Mucosa of descending colon (tissue), 3 donors: ENCODE data around the gene GIGYF2. TPM values are rescaled to one million over a fixed set of nuclear protein-coding genes. Genes with fewer than 3 reads are reported as not detected.
A peak's percentile ranks its signal among the peaks of the same experiment; 100 is the strongest.

Experiments
- ATAC-seq: fragments of 200-7000 bp; cut with Tn5 transposase; one replicate; pipeline ENCODE4 v1.9.1; 2020; ENCODE audit warnings: mild to moderate bottlenecking, moderate library complexity
- DNase-seq, 3 donors: peaks; one replicate each; pipeline ENCODE4 v3.0.0-alpha.2; 2020
- H3K36me3 ChIP-seq: fragments of 200-600 bp; one replicate; pipeline ENCODE4 v1.8.0; 2021; ENCODE audit warnings: low read depth, mild to moderate bottlenecking
- H3K4me1 ChIP-seq: fragments of 200-600 bp; one replicate; pipeline ENCODE4 v1.8.0; 2021; ENCODE audit warnings: low read depth, mild to moderate bottlenecking
- H3K4me3 ChIP-seq: fragments of 200-600 bp; one replicate; pipeline ENCODE4 v1.8.0; 2021; ENCODE audit warnings: mild to moderate bottlenecking
- H3K9me3 ChIP-seq: fragments of 200-600 bp; one replicate; pipeline ENCODE4 v1.8.0; 2021; ENCODE audit warnings: mild to moderate bottlenecking
- intact Hi-C, 2 donors: fragments of 100-400 bp; cut with DNase I in 1 of 2; cut with micrococcal nuclease in 1 of 2; formaldehyde crosslinking; loops; one replicate each; pipeline versions ENCODE4 v1.11.0 to v1.11.1; 2022; cut with DNase I, micrococcal nuclease
- total RNA-seq, 3 donors: library from RNA; stranded (reverse); fragmentation: NEBNext Ultra II Directional in 2 of 3; extraction: Animal tissue kit (Norgen Biotek cat#: 25700) in 2 of 3; gene quantifications; one replicate each; pipeline versions ENCODE4 v1.2.1 to v1.2.4, GENCODE V29; 2021 to 2023
- TF ChIP-seq, protein P1 (sequence below): fragments of 200-600 bp; IDR thresholded peaks from one replicate; pipeline ENCODE4 v1.8.0; 2022; ENCODE audit warnings: antibody characterized with exemption, mild to moderate bottlenecking
- donor health status: DM: no; HTN: no; CAD: no; lungs with moderate emphysema.
- donor health status: DM: no; HTN: no; CAD: no.
- donor health status: DM: no; HTN: yes; CAD: no.

Gene GIGYF2
- total RNA-seq, 3 donors from 2014 or later = 57.8 to 82.1 (median 74.8) TPM

GRCh38 chr2:232863996-232864395 lies 166.9 kb downstream of the GIGYF2 start:
- no peaks in the 10 kb centered on the region for H3K36me3 ChIP-seq
- intact Hi-C loops = no loop called here
- ATAC-seq (no peak), DNase-seq (no peak)
- H3K9me3 ChIP-seq = no peaks in the 10 kb centered on the region
- H3K4me3 ChIP-seq = no peak overlapping the region
- peaks cover 2% of the 10 kb centered on the region for H3K4me1 ChIP-seq
- TF ChIP-seq, protein P1, sequence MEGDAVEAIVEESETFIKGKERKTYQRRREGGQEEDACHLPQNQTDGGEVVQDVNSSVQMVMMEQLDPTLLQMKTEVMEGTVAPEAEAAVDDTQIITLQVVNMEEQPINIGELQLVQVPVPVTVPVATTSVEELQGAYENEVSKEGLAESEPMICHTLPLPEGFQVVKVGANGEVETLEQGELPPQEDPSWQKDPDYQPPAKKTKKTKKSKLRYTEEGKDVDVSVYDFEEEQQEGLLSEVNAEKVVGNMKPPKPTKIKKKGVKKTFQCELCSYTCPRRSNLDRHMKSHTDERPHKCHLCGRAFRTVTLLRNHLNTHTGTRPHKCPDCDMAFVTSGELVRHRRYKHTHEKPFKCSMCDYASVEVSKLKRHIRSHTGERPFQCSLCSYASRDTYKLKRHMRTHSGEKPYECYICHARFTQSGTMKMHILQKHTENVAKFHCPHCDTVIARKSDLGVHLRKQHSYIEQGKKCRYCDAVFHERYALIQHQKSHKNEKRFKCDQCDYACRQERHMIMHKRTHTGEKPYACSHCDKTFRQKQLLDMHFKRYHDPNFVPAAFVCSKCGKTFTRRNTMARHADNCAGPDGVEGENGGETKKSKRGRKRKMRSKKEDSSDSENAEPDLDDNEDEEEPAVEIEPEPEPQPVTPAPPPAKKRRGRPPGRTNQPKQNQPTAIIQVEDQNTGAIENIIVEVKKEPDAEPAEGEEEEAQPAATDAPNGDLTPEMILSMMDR = no peak

DNA sequence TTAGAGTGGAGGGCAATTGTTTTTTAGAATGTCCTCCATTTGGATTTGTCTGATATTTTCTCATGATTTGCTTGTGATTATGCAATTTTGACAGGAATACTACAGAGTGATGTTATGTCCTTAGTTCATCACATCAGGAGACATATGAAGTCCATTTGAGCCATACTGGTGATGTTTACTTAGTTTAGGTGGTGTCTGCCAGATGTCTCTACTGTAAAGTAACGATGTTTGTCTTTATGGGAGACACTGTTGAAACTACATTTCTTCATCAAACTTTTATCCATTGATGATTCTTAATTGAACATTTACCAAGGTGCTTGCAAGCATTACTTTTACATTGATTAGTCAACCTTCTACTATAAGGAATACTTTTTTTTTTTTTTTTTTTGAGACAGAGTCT lies 168.0 kb downstream of the GIGYF2 start:
- no peak for DNase-seq
- TF ChIP-seq, protein P1 = no peak
- Histone ChIP-seq H3K36me3 (no peaks in the 10 kb centered on the region), H3K9me3 (no peaks in the 10 kb centered on the region), H3K4me3 (no peak overlapping the region), H3K4me1 (peaks cover 2% of the 10 kb centered on the region)
- intact Hi-C loops = no loop called here
- ATAC-seq = peak; percentile 60

DNA sequence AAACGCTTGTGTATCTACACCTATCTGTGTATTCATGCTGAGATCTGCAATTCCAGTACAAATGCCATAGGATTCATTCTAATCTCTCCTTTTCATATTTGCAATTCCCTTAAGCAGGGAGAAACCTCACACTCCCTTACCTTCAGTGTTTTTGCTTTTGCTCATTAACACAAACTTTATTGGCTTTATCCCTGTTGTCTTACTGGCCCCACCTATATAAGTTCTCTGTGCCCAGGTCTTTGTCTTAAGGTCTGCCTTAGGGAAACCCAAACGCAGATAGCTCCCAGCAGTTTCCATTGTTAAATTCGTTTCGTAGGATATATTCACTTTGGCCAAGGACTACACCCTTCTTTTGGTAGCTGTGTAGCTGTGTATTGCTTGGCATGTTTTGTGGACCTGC lies 169.0 kb downstream of the GIGYF2 start:
- no peak overlapping the region for H3K4me3 ChIP-seq
- TF ChIP-seq, protein P1 = no peak
- peaks cover 2% of the 10 kb centered on the region for H3K4me1 ChIP-seq
- no peak for DNase-seq
- no peaks in the 10 kb centered on the region for H3K36me3 ChIP-seq
- intact Hi-C loops = no loop called here
- ATAC-seq = peak; percentile 71
- H3K9me3 ChIP-seq = no peaks in the 10 kb centered on the region

DNA sequence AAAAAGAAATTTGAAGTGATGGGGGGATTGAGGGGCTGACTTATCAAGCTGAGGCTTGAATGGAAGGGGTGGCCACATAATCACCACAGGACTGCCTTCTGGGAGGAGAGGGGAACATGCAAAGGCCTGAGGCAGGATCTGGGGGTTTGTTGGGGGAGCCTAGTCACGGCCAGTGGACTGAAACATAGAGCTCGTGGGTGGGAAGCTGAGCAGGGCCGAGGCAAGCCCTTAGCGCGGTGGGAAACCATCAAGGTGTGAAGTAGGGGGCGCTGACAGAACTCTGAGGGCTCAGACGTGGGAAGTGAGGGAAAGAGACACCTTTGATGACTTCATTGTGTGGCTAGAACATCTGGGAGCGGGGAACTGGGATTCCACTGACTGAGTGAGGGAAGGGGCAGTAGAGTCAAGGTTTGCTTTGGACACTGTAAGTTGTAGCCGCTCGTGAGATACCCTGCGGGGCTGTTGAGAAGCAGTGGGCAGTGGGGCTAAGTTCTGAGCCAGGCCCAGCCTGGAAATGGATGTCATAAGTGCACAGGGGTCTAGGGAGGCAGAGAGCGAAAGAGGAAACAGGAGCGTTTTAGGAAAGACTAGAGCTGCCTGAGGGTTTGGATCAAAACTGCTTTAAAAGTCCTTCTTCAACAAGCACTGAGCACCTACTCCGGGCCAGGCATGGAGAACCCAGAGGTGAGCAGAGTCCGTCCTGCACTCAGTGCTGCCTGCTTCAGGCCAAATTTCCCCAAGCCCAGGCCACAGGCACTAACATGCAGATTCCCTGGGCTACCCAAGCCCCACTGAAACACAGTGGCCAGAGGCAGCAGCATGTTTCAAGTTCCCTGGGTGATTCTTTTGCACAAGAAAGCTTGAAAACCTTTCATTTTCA lies 172.2 kb downstream of the GIGYF2 start:
- TF ChIP-seq, protein P1 = no peak
- no peak for DNase-seq
- no peak overlapping the region for H3K4me3 ChIP-seq
- intact Hi-C loops = no loop called here
- no peaks in the 10 kb centered on the region for H3K9me3 ChIP-seq
- H3K36me3 ChIP-seq = no peaks in the 10 kb centered on the region
- no peak for ATAC-seq
- peaks cover 13% of the 10 kb centered on the region for H3K4me1 ChIP-seq

- no peak within 1 kb of the TSS for H3K4me3 ChIP-seq
- H3K9me3 ChIP-seq = no peaks in the 10 kb centered on the region
- ATAC-seq (no peak), DNase-seq (no peak)
- no peaks in the 10 kb centered on the region for H3K36me3 ChIP-seq
- TF ChIP-seq, protein P1 = no peak
- intact Hi-C loops = no loop called here
- peaks cover 20% of the 10 kb centered on the region for H3K4me1 ChIP-seq
Measured at GRCh38 chr2:232870018-232870765, 173.1 kb downstream of the GIGYF2 start, which contains the start of gene SNORC. TSS of gene SNORC (plus strand) at chr2:232870264. CDS start at chr2:232870342, 78 bp downstream.
